Activated T-helper 17 cell treated with anti-CD3 and anti-CD28 coated beads, Interleukin-2, amount 50 U/mL, for 72 hours (primary cell): ENCODE data around the gene ING3. TPM values are rescaled to one million over a fixed set of nuclear protein-coding genes. Genes with fewer than 3 reads are reported as not detected.
"Not testable (repeated sequence)": the region's sequence is repeated elsewhere in the genome, so short reads cannot be mapped to it uniquely, and the experiment has no call there.

Experiments
- ATAC-seq: fragments of 150-1000 bp; cut with Tn5 transposase; replicated peaks from 2 replicates; pipeline ENCODE4 v1.10.0; 2021; ENCODE audit warnings: mild to moderate bottlenecking, moderate library complexity
- H3K27ac Mint-ChIP-seq: one replicate; pipeline ENCODE4 v1.8.0; 2022; ENCODE audit warnings: mixed read lengths
- H3K27me3 Mint-ChIP-seq: one replicate; pipeline ENCODE4 v1.8.0; 2022; ENCODE audit warnings: mixed read lengths
- H3K36me3 Mint-ChIP-seq: one replicate; pipeline ENCODE4 v1.8.0; 2022; ENCODE audit warnings: low read depth, mild to moderate bottlenecking, mixed read lengths
- H3K4me1 Mint-ChIP-seq: one replicate; pipeline ENCODE4 v1.8.0; 2022; ENCODE audit warnings: mixed read lengths
- H3K4me3 Mint-ChIP-seq: one replicate; pipeline ENCODE4 v1.8.0; 2022; ENCODE audit warnings: mild to moderate bottlenecking, mixed read lengths
- H3K9me3 Mint-ChIP-seq: one replicate; pipeline ENCODE4 v1.8.0; 2022; ENCODE audit warnings: mixed read lengths
- total RNA-seq, 2 donors: library from RNA; stranded (reverse); gene quantifications; one replicate each; pipeline ENCODE4 v1.2.3, GENCODE V29; 2022

The ING3 gene
- total RNA-seq, 2 donors from 2014 or later = 21.9 to 29.9 TPM

DNA sequence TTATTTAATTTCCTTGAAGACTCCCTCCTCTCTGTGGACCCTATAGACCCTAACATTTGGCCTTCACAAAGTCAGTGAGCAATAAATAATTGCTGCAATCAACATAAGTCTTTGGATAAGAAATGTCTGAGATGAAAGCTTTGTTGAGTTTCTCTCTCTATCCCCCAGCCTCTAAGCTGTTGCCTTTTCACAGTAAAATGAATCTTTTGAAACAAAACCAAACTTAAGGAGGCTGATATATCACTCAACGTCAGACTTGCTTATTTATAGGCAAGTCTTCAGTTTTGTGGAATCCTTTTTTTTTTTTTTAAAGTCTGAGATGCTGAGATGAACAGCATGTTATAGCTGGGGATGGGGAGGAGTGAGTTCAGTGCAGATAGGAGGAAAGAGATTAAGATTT lies 47.9 kb downstream of the ING3 start:
- no peak overlapping the region for H3K4me3 Mint-ChIP-seq
- no peaks in the 10 kb centered on the region for H3K9me3 Mint-ChIP-seq
- peaks cover 14% of the 10 kb centered on the region for H3K27me3 Mint-ChIP-seq
- H3K36me3 Mint-ChIP-seq = no peaks in the 10 kb centered on the region
- peaks cover 13% of the 10 kb centered on the region for H3K4me1 Mint-ChIP-seq
- H3K27ac Mint-ChIP-seq = no peak overlapping the region
- ATAC-seq = no peak

DNA sequence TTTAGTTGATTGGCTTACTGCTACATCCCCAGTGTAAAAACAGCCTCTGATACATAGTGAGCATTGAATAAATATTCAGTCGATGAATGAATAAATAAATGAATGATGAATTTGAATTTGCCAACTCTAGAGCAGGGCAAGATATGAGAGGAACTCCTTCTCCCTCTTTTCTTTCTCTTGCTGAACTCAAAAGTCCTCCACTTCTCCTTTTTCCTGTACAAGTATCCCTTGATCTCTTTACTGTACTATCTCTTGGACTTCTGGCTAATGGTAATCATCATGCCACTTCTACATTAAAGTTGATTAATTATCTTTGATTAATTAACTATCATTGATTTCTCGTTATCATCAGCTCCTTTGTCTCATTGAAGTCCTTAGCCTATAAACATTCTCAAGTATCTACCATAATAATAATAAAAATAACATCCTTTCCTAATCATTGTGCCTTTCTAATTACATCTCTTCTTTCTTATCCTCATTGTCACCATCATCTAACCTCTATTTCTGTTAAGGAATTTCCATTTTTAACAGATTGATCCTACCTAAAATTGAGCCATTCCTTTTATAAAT lies 48.5 kb downstream of the ING3 start:
- ATAC-seq = no peak

DNA sequence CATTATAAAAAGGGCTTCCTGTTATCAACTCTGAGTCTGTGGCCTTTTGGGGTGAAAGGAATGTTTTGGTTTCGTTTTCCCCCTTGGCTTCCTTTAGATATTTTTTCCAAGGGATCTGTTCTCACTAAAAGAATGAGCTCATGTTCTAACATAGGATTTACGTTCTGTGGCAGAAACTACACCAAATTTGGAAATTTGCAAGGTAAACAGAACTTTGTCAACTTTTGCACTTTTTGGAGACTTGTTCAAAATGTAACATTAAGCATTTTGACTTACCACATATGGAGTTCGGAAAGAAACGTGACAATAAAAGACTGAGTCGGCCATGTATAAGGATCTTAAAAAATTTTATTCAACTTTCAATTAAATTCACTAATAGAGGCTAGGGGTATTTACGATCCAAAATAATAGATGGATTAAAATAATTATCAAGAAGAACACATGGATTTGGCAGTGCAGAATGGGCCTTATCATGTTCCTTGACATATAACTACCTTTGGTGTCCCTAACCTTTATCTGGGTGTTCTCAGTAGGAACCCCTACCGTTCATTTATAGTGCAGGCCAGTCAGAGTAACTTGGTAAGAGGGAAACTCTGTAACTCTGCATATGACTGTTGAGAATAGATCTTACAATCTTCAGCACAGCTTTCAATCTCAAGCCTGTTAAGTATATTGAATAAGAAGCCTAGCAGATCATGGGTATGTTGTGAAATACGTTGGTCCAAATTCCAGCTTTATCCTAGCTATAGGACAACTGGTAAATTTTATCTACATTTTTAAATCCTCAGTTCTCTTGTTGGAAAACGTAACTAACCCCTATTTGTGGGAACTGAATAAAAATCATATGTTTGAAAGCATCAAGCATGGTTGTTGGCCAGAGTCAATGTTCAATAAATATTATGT lies 49.8 kb downstream of the ING3 start:
- H3K36me3 Mint-ChIP-seq = no peaks in the 10 kb centered on the region
- peaks cover 13% of the 10 kb centered on the region for H3K4me1 Mint-ChIP-seq
- H3K27me3 Mint-ChIP-seq = peaks cover 18% of the 10 kb centered on the region
- no peak overlapping the region for H3K27ac Mint-ChIP-seq
- H3K4me3 Mint-ChIP-seq = no peak overlapping the region
- H3K9me3 Mint-ChIP-seq = no peaks in the 10 kb centered on the region
- no peak for ATAC-seq

More for the DNA sequence above, 48.5 kb downstream of the ING3 start:
- H3K4me1 Mint-ChIP-seq = peaks cover 13% of the 10 kb centered on the region
- H3K36me3 Mint-ChIP-seq = no peaks in the 10 kb centered on the region
- H3K27ac Mint-ChIP-seq = no peak overlapping the region
- H3K27me3 Mint-ChIP-seq = peaks cover 15% of the 10 kb centered on the region
- H3K9me3 Mint-ChIP-seq = no peaks in the 10 kb centered on the region
- no peak overlapping the region for H3K4me3 Mint-ChIP-seq

DNA sequence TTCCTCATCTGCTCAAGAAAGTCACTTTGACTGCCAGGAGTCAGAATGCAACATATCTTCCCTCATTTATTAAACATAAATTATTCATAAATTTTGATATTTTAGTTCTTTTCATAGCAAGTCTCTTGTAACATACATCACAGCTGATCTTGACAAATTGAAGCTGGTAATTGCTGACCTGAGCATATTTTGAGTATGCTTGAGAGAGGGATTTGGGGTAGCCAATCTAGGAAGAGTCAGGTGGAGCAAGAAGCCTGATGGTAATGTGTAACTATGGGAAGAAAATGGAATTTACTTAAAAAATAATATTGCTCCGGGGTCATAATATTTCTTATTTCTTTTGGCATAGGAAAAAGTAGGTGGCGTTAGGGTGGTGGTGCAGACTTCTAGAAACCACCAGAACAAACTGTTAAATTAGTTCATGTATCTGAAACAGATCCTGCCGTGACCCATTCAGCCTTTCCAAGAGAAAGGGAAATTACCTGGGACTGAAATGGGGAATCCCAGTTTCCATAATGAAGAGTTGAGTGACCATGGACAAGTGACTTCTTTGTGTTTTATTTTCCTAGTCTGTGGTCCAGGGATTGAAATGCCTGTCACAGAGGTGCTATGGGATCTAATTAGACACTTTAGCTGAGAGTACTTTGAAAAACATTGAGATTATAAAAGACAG lies 50.8 kb downstream of the ING3 start:
- H3K4me1 Mint-ChIP-seq = peaks cover 8% of the 10 kb centered on the region
- no peak overlapping the region for H3K27ac Mint-ChIP-seq
- no peaks in the 10 kb centered on the region for H3K9me3 Mint-ChIP-seq
- H3K4me3 Mint-ChIP-seq = no peak overlapping the region
- no peaks in the 10 kb centered on the region for H3K36me3 Mint-ChIP-seq
- ATAC-seq = no peak
- H3K27me3 Mint-ChIP-seq = peaks cover 16% of the 10 kb centered on the region

DNA sequence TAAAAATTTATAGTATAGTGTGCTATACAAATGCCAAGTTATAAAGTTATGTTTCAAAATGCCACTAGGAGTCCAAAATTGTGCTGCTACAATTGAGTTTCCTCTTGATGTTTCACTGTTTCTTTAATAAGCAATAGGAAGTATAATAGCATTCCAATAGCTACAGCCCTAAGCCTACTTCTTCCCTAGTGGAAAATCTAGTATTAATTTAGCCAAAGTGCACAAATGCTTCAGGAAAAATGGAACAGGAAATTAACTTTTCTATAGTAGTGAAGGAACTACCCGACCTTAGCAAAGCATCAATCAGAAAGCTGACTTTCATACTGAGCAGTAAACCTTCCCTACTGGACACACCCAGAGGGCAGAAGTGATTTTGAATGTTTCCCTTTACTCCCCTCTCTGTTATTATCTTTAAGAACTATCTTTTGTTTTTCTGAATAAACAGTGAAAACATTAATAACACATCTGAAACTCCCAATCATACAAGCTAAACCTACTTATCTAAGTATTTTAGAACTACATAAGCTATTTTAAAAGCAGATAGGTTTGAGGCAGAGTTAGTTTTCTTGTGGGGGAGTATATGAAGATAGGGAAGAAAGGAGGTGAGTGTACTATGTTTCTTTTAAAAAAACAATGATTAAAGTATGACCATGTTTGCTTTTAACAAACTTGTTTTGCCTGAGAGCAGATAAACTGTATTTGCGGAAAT lies 51.6 kb downstream of the ING3 start:
- H3K36me3 Mint-ChIP-seq = no peaks in the 10 kb centered on the region

DNA sequence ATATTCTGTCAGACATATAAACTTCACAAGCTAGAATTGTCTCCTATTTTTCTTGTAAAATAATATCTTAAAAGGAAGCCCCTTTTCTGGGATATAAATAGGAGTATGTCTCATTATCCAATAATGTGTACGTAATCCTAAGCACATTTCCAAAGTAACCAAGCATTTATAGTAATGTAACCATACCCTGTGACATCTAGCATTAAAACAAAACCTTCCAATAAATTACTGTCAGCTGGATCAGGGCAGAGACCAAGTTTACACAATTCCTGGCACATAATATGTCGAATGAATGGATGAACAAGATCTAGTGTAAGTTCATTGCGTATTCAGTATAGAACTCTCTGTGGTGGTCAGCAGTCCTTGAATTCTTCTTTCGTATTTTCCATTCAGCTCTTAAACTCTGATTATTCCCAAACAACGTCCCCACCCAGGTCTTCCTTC lies 52.2 kb downstream of the ING3 start:
- H3K9me3 Mint-ChIP-seq = no peaks in the 10 kb centered on the region
- ATAC-seq = no peak
- no peaks in the 10 kb centered on the region for H3K4me1 Mint-ChIP-seq
- peaks cover 22% of the 10 kb centered on the region for H3K27me3 Mint-ChIP-seq
- no peaks in the 10 kb centered on the region for H3K36me3 Mint-ChIP-seq
- H3K4me3 Mint-ChIP-seq = no peak overlapping the region
- no peak overlapping the region for H3K27ac Mint-ChIP-seq

More for the DNA sequence above, 51.6 kb downstream of the ING3 start:
- H3K4me1 Mint-ChIP-seq = no peaks in the 10 kb centered on the region
- H3K4me3 Mint-ChIP-seq = no peak overlapping the region
- H3K27ac Mint-ChIP-seq = no peak overlapping the region
- no peaks in the 10 kb centered on the region for H3K9me3 Mint-ChIP-seq
- H3K27me3 Mint-ChIP-seq = peaks cover 17% of the 10 kb centered on the region
- no peak for ATAC-seq

DNA sequence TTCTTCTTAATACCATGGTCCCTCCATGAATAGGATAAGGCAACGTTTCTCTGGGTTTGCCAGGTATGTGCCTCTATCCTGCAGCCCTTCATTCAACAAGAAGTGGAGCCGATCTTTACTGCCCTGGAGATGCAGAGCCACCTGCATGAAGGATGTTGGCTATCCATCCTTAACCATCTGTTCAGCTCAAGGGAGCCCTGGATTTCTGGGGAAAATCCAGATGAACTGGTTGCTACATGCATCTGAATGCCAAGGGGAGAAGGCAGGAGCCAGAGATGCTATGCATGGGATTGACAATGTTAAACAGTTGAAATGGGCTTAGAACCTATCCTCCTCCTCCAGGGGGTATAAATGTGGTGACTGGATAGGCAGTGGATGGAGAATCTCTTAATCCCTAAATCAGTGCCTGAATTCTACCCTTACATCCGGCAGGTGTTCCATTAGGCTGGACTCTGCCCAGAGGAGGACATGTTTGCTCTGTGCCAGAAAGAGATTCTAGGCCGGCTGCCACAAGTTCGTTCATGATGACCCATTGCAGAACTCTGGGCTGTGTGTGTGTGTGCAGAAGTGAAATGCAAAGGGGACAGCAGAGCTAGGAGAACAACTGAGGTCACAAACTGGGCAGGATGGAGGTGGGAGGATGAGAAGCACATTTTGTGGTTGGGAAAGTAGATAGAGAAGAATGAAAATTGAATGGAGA lies 53.6 kb downstream of the ING3 start:
- Mint-ChIP-seq H3K27me3 (peaks cover 31% of the 10 kb centered on the region), H3K27ac (no peak overlapping the region), H3K36me3 (no peaks in the 10 kb centered on the region), H3K4me1 (no peaks in the 10 kb centered on the region), H3K4me3 (no peak overlapping the region), H3K9me3 (no peaks in the 10 kb centered on the region)
- ATAC-seq = no peak

DNA sequence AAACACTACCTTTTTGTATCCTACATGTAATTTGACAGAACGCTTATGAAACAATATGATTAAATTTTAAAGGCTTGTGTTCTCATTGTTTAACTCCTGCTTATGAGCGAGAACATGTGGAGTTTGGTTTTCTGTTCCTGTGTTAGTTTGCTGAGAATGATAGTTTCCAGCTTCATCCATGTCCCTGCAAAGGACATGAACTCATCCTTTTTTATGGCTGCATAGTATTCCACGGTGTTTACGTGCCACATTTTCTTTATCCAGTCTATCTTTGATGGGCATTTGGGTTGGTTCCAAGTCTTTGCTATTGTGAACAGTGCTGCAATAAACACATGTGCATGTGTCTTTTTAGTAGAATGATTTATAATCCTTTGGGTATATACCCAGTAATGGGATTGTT lies 54.5 kb downstream of the ING3 start:
- H3K4me1 Mint-ChIP-seq, H3K36me3 Mint-ChIP-seq, H3K4me3 Mint-ChIP-seq, H3K27ac Mint-ChIP-seq, ATAC-seq, H3K9me3 Mint-ChIP-seq: not testable (repeated sequence)
- H3K27me3 Mint-ChIP-seq = peaks cover 31% of the 10 kb centered on the region

DNA sequence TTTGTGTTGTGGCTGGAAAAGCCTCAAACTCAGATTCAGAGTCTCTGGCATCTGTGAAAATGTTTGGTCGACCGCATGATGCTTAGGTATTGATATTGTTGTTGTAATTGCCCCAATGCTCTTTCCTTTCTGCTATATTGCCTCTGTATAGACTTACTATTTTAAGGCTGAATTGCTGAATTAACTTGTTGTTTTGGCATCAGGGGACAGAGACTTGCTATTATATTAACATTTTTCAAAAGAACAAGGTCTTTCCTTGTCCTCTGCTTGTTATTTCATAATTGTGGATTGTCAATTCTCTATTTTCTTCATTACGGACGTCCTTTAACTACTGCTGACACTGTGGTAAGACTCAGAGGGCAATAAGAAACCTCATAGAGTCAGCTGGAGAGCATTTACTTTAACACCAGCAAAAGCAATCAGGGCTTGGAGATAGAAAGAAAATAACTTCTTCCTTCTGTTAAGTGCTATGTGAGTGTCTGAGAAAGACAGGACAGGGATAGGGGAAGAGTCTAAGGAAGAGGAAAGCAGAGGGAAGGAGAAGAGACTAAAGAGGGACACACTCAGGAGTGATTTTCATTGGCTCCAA lies 55.5 kb downstream of the ING3 start:
- no peak overlapping the region for H3K27ac Mint-ChIP-seq
- peaks cover 31% of the 10 kb centered on the region for H3K27me3 Mint-ChIP-seq
- no peaks in the 10 kb centered on the region for H3K4me1 Mint-ChIP-seq
- H3K36me3 Mint-ChIP-seq = no peaks in the 10 kb centered on the region
- no peaks in the 10 kb centered on the region for H3K9me3 Mint-ChIP-seq
- no peak for ATAC-seq
- no peak overlapping the region for H3K4me3 Mint-ChIP-seq

DNA sequence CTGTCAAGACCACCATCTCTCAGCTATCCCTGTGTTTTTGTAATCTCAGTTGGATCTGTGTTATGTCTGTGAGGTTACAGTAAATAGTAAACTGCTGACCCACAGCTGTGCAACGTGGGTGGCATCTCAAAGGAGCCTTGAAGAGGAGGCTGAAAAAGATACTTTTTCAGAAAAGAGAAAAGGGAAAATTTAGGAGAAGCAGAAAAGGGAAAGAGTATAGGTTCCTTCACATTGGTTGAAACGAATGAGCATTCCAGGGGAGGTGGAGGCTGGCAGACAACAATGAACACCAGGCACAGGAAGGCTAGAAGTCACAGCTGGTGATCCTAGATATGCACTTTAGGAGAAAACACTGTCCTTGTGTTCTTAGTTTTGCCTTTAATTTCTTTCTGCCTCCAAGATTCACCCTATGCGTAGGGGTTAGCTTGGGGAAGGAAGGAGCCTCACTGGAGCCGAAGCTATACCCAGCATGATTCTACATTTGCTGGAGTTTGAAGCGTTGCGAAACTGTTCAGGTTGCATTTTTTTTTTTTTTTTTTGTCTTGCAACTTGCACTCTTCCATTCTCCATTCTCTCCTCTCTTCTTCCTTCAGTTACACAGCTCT lies 56.2 kb downstream of the ING3 start:
- Mint-ChIP-seq H3K4me1 (no peaks in the 10 kb centered on the region), H3K27ac (no peak overlapping the region), H3K36me3 (no peaks in the 10 kb centered on the region), H3K4me3 (no peak overlapping the region), H3K27me3 (peaks cover 31% of the 10 kb centered on the region), H3K9me3 (no peaks in the 10 kb centered on the region)
- ATAC-seq = no peak

DNA sequence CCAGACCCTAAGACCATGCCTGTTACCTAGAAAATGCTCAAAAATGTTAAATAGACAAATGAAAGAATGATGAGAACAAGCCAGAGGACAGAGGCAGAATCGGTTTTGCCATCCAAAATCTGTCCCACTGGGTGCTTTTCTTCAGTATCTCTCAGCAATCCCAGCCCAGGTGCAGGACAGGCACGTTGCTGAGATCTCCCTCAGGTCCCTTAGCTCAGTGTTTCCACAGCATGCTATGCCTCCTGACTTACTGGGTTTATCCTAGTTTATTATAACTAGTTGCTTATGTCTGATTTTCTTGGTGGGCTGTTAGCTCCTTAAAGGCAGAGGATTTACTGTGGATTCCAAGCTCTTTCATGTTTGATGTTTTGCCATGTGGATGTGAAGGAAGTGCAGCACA lies 58.2 kb downstream of the ING3 start:
- ATAC-seq = no peak
- Mint-ChIP-seq H3K9me3 (no peaks in the 10 kb centered on the region), H3K36me3 (no peaks in the 10 kb centered on the region), H3K27ac (no peak overlapping the region), H3K4me1 (no peaks in the 10 kb centered on the region), H3K27me3 (peaks cover 28% of the 10 kb centered on the region), H3K4me3 (no peak overlapping the region)

DNA sequence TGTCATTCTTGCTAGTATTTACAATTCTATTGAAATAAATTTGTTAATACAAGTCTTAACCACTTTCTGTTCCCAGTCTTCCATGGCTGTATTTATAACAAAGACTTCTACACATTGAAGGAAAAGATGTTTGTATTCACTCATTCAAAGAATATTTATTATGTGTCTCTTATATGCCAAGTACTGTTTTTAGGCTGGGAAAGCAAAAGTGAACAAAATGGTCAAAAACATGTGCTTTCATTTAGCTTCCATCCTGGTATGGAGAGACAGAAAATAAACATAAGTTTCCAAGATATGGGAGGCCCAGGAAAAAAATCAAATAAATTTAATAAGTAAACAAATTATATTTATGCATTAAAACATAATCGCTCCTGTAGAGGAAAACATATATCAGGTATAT lies 60.8 kb downstream of the ING3 start:
- ATAC-seq = no peak
- Mint-ChIP-seq H3K9me3 (no peaks in the 10 kb centered on the region), H3K4me1 (no peaks in the 10 kb centered on the region), H3K27me3 (peaks cover 19% of the 10 kb centered on the region), H3K27ac (no peak overlapping the region), H3K36me3 (no peaks in the 10 kb centered on the region), H3K4me3 (no peak overlapping the region)

DNA sequence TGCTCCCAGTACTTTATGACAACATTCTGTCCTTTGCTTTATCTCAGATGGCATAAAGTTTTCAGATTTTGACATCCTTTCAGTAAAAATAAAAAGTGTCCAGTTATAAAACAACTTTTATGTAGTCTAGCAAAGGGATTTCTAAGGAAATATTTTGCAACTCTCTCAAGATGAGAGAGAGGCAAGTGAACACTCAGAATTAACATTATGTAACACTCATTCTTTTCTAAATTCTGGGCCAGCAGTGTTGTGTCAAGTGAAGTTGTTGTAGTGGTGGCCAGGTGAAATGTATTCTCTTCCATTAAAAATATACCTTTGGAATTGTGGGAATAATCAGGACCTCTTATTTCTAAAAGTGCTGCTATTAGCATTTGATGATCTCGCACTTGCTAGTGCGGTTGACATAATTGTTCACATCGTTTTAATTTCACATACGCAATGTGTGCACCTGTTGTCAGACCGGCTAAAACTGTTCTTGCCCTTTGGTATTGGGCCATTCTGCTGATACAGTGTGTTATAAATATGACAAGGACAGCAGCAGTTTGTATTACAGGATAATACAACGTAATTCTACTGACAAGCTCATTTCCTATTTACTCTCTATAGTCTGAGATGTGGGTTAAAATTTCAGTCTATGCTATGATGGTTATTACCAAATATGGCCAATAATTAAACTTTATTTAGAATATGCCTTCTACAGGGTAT lies 61.7 kb downstream of the ING3 start:
- Mint-ChIP-seq H3K27me3 (peaks cover 18% of the 10 kb centered on the region), H3K27ac (no peak overlapping the region), H3K4me3 (no peak overlapping the region), H3K4me1 (no peaks in the 10 kb centered on the region), H3K36me3 (no peaks in the 10 kb centered on the region), H3K9me3 (no peaks in the 10 kb centered on the region)
- no peak for ATAC-seq
